Skeletal muscle satellite cell (primary cell): ENCODE data around the gene EIF4G3.
"Not testable (repeated sequence)": the region's sequence is repeated elsewhere in the genome, so short reads cannot be mapped to it uniquely, and the experiment has no call there.

Experiments used
- H3K27me3 ChIP-seq: 2 replicates; pipeline ENCODE4 v1.7.0; 2013; ENCODE audit warnings: low read length; ENCODE audit not compliant: control insufficient read depth, insufficient read depth
- H3K36me3 ChIP-seq: 2 replicates; pipeline ENCODE4 v1.7.0; 2013; ENCODE audit warnings: mild to moderate bottlenecking, control low read depth, low read length; ENCODE audit not compliant: insufficient read depth
- H3K4me1 ChIP-seq: 2 replicates; pipeline ENCODE4 v1.7.0; 2013; ENCODE audit warnings: low read length; ENCODE audit not compliant: control insufficient read depth, insufficient read depth
- H3K4me2 ChIP-seq: 2 replicates; pipeline ENCODE4 v1.7.0; 2013; ENCODE audit warnings: mild to moderate bottlenecking, low read length
- H3K4me3 ChIP-seq: 2 replicates; pipeline ENCODE4 v1.7.0; 2013; ENCODE audit warnings: low read length
- H3K9ac ChIP-seq: 2 replicates; pipeline ENCODE4 v1.7.0; 2013; ENCODE audit warnings: mild to moderate bottlenecking, low read depth, low read length, moderate library complexity
- H3K9me3 ChIP-seq: replicated peaks from 2 replicates; pipeline ENCODE4 v1.7.0; 2013; ENCODE audit warnings: mild to moderate bottlenecking, control low read depth, low read length

The EIF4G3 gene

DNA sequence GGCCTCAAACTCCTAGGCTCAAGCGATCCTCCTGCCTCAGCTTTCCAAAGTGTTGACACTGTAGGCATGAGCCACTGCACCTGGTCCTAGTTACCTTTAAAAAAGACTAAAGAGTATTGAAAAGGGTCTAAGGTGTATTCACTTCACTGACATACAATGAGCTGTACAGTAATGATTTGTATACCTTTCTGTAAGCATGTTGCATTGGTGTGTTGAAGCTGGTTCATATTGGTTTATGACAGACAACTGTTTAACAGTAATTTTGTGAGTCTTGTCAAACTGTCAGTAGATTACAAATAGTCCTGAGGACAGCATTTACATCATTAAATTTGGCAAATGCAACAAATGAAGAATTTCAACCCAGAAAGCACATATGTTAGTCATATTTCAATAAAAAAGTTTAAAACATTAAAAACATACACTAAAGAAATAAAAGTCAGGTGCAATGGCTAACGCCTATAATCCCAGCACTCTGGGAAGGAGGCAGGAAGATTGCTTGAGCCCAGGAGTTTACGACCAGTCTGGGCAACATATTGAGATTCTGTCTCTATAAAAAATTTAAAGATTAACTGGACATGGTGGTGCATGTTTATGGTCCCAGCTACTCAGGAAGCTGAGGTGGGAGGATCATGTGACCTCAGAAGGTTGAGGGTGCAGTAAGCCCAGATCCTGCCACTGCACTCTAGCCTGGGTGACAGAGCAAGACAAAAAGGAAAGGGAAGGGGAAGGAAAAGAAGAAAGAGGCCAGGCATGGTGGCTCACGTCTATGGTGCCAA is 301.3 kb downstream of the EIF4G3 start:
- no peaks in the 10 kb centered on the region for H3K4me1 ChIP-seq
- no peak overlapping the region for H3K9ac ChIP-seq
- no peaks in the 10 kb centered on the region for H3K9me3 ChIP-seq
- no peaks in the 10 kb centered on the region for H3K27me3 ChIP-seq
- no peak overlapping the region for H3K4me2 ChIP-seq
- H3K4me3 ChIP-seq: no peak overlapping the region
- peaks cover 34% of the 10 kb centered on the region for H3K36me3 ChIP-seq

GRCh38 chr1:20873311-20873710 is 303.4 kb downstream of the EIF4G3 start:
- peaks cover 2% of the 10 kb centered on the region for H3K4me1 ChIP-seq
- no peak overlapping the region for H3K9ac ChIP-seq
- no peak overlapping the region for H3K4me3 ChIP-seq
- H3K36me3 ChIP-seq: peaks cover 30% of the 10 kb centered on the region
- H3K27me3 ChIP-seq: no peaks in the 10 kb centered on the region
- no peaks in the 10 kb centered on the region for H3K9me3 ChIP-seq
- H3K4me2 ChIP-seq: no peak overlapping the region

DNA sequence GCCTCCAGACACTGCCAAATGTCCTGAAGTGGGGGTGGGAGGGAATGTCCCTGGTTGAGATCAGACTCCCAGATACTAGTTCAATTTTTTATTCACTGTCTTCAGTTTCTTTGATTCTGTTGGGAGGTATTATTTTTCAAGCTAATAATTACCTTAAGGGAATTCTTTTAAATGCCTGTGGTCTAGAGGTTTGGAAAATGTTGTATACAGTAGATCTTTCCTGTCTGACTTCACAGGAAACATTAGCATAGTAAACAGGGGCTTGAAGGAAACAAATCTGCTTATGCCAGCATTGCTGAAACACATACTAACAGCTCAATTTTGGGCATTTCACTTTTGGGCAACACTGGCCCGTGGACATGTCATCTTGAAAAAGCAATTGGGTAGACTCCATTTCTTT is 305.3 kb downstream of the EIF4G3 start:
- no peak overlapping the region for H3K9ac ChIP-seq
- H3K36me3 ChIP-seq: peaks cover 26% of the 10 kb centered on the region
- H3K4me1 ChIP-seq: peaks cover 9% of the 10 kb centered on the region
- no peak overlapping the region for H3K4me2 ChIP-seq
- no peaks in the 10 kb centered on the region for H3K27me3 ChIP-seq
- no peaks in the 10 kb centered on the region for H3K9me3 ChIP-seq
- no peak overlapping the region for H3K4me3 ChIP-seq

DNA sequence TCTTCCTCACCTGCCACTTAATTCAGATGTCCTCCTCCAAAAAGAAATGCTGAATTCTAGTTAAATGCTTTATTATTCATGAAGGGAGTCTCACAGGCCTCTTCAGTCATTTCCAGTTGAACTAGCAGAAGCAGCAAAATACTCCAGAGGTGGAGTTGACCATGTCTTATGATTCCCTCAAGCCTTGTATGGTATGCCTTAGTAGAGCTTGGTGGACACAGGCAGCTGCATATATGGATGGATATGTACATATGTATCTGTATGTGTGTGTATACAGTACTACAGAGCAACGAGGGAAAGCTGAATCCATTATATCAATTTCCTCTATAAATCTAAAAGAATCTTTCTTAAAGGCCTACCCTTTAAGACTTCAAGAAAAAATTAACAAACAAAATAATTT is 306.0 kb downstream of the EIF4G3 start:
- no peak overlapping the region for H3K9ac ChIP-seq
- no peak overlapping the region for H3K4me3 ChIP-seq
- H3K4me1 ChIP-seq: peaks cover 9% of the 10 kb centered on the region

GRCh38 chr1:20868263-20868662 is 308.4 kb downstream of the EIF4G3 start:
- H3K36me3 ChIP-seq: peaks cover 37% of the 10 kb centered on the region
- H3K9ac ChIP-seq: no peak overlapping the region
- peaks cover 9% of the 10 kb centered on the region for H3K4me1 ChIP-seq
- H3K27me3 ChIP-seq: no peaks in the 10 kb centered on the region
- H3K4me3 ChIP-seq: no peak overlapping the region
- H3K4me2 ChIP-seq: no peak overlapping the region
- no peaks in the 10 kb centered on the region for H3K9me3 ChIP-seq

More for the DNA sequence above, 306.0 kb downstream of the EIF4G3 start:
- Histone ChIP-seq H3K27me3 (no peaks in the 10 kb centered on the region), H3K36me3 (peaks cover 28% of the 10 kb centered on the region), H3K9me3 (no peaks in the 10 kb centered on the region), H3K4me2 (no peak overlapping the region)

- H3K4me3 ChIP-seq: no peak overlapping the region
- no peaks in the 10 kb centered on the region for H3K27me3 ChIP-seq
- no peak overlapping the region for H3K4me2 ChIP-seq
- H3K9me3 ChIP-seq: no peaks in the 10 kb centered on the region
- H3K9ac ChIP-seq: no peak overlapping the region
- peaks cover 41% of the 10 kb centered on the region for H3K36me3 ChIP-seq
- H3K4me1 ChIP-seq: peaks cover 9% of the 10 kb centered on the region
These were observed 308.9 kb downstream of the EIF4G3 start for GRCh38 chr1:20867847-20868246.

- no peaks in the 10 kb centered on the region for H3K27me3 ChIP-seq
- peaks cover 9% of the 10 kb centered on the region for H3K4me1 ChIP-seq
- no peaks in the 10 kb centered on the region for H3K9me3 ChIP-seq
- no peak overlapping the region for H3K4me3 ChIP-seq
- no peak overlapping the region for H3K9ac ChIP-seq
- no peak overlapping the region for H3K4me2 ChIP-seq
- peaks cover 49% of the 10 kb centered on the region for H3K36me3 ChIP-seq
These were observed 309.6 kb downstream of the EIF4G3 start for GRCh38 chr1:20867062-20867461.

DNA sequence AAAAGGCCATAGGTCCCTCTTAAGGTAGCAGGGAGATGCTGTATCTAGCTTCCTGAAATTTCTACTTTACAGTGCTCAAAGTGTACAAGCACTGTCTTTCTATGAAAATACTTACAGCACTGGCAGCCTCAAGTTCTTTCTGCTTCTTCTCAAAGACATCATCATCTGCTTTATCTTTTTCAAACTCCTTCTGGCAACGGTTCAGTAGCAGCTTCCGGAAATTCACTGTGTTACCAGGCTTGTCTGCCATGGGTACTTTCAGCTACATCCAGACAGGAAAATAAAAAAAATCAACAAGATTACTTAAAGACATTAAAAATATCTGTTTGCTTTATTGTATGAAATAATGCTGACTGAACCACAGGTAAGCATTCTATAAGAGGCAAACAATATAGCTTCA is 311.7 kb downstream of the EIF4G3 start:
- H3K4me2 ChIP-seq: no peak overlapping the region
- H3K9ac ChIP-seq: no peak overlapping the region
- no peak overlapping the region for H3K4me3 ChIP-seq
- no peaks in the 10 kb centered on the region for H3K27me3 ChIP-seq
- H3K9me3 ChIP-seq: no peaks in the 10 kb centered on the region
- H3K36me3 ChIP-seq: peaks cover 58% of the 10 kb centered on the region
- H3K4me1 ChIP-seq: peaks cover 9% of the 10 kb centered on the region

GRCh38 chr1:20854529-20854928 is 322.2 kb downstream of the EIF4G3 start:
- no peak overlapping the region for H3K9ac ChIP-seq
- H3K4me2 ChIP-seq: no peak overlapping the region
- no peaks in the 10 kb centered on the region for H3K9me3 ChIP-seq
- no peaks in the 10 kb centered on the region for H3K4me1 ChIP-seq
- peaks cover 72% of the 10 kb centered on the region for H3K36me3 ChIP-seq
- no peak overlapping the region for H3K4me3 ChIP-seq
- no peaks in the 10 kb centered on the region for H3K27me3 ChIP-seq

GRCh38 chr1:20851791-20852190 is 324.9 kb downstream of the EIF4G3 start:
- not testable (repeated sequence) for H3K27me3 ChIP-seq, H3K9me3 ChIP-seq, H3K4me3 ChIP-seq, H3K9ac ChIP-seq, H3K4me2 ChIP-seq
- Histone ChIP-seq H3K4me1 (peaks cover 18% of the 10 kb centered on the region), H3K36me3 (peaks cover 68% of the 10 kb centered on the region)

DNA sequence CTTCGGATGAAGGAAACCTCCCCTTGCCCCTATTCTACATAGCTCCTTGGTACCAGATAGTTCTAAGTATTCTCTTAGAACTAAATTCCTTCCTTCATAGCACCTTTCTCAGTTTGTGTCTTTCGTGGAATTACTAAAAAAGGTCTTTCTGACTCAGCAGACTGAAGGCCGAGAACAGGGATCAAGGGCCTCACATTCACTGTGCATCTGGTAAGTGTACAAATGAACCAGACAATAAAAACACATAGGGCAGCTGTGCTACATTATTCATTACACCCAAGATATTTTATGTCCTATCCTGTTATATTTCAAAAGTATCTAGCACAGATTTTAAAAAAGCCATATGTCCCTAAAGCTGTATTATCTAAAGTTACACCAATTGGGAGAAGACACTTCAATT is 326.7 kb downstream of the EIF4G3 start:
- no peaks in the 10 kb centered on the region for H3K9me3 ChIP-seq
- H3K4me1 ChIP-seq: peaks cover 18% of the 10 kb centered on the region
- H3K4me2 ChIP-seq: no peak overlapping the region
- no peaks in the 10 kb centered on the region for H3K27me3 ChIP-seq
- no peak overlapping the region for H3K4me3 ChIP-seq
- no peak overlapping the region for H3K9ac ChIP-seq
- H3K36me3 ChIP-seq: peaks cover 58% of the 10 kb centered on the region

GRCh38 chr1:20849100-20849499 is 327.6 kb downstream of the EIF4G3 start:
- H3K4me2 ChIP-seq: no peak overlapping the region
- peaks cover 18% of the 10 kb centered on the region for H3K4me1 ChIP-seq
- no peak overlapping the region for H3K4me3 ChIP-seq
- H3K9me3 ChIP-seq: no peaks in the 10 kb centered on the region
- no peaks in the 10 kb centered on the region for H3K27me3 ChIP-seq
- H3K36me3 ChIP-seq: peaks cover 59% of the 10 kb centered on the region
- no peak overlapping the region for H3K9ac ChIP-seq
